Subcutaneous adipose tissue (tissue), 4 donors: ENCODE results near the gene TYRO3. TPM values are rescaled to one million over a fixed set of nuclear protein-coding genes. Genes with fewer than 3 reads are reported as not detected.

Experiments used
- CTCF ChIP-seq: fragments of 450-650 bp; IDR thresholded peaks from one replicate; pipeline ENCODE4 v1.5.1; 2016; ENCODE audit warnings: low read depth, mild to moderate bottlenecking, control low read depth, antibody characterized with exemption, moderate library complexity
- total RNA-seq, 4 donors: library from RNA; depleted of rRNA; stranded (reverse); fragments of >200 nt; gene quantifications; one replicate each; pipeline ENCODE4 v1.1.0, GENCODE V29; 2016

TYRO3 gene
- total RNA-seq, 4 donors from 2014 or later: 29.5 to 72.2 (median 35.8) TPM

DNA sequence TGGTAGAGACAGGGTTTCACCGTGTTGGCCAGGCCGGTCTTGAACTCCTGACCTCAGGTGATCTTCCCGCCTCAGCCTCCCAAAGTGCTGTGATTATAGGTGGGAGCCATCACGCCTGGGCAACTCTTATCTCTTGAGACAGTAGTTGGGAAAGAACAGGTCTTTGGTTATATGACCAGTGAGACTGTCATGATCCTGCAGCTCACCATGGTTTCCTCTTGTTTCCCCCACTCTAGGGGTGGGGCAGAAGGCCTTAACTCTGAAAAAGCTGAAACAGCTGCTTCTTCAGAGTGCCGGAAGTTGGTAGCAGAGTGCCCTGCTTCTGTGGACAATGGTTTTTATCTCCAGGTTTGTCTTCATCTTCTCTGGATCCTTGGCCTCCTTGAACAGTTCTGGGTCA lies 4.7 kb upstream of the TYRO3 start:
- TF ChIP-seq CTCF: no peak

DNA sequence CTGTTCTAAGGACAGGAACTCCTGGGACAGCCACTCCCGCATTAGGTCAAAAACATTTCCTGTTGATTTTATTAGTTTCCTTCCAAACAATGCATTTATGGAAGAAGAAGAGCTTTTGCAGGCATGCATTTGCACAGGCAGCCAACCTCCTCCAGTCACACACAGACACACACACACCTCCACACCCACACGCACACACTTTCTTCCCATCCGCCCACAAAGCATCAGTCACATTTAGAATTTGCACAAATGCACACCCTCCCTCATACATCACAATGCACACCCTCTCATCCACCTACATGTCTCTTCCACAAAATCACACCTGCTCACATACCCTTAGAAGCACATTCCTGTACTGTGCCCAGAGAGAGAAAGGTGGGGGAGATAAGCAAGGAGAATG lies 4.1 kb upstream of the TYRO3 start:
- no peak for TF ChIP-seq CTCF

GRCh38 chr15:41556677-41557076 lies 2.3 kb upstream of the TYRO3 start:
- no peak for TF ChIP-seq CTCF

DNA sequence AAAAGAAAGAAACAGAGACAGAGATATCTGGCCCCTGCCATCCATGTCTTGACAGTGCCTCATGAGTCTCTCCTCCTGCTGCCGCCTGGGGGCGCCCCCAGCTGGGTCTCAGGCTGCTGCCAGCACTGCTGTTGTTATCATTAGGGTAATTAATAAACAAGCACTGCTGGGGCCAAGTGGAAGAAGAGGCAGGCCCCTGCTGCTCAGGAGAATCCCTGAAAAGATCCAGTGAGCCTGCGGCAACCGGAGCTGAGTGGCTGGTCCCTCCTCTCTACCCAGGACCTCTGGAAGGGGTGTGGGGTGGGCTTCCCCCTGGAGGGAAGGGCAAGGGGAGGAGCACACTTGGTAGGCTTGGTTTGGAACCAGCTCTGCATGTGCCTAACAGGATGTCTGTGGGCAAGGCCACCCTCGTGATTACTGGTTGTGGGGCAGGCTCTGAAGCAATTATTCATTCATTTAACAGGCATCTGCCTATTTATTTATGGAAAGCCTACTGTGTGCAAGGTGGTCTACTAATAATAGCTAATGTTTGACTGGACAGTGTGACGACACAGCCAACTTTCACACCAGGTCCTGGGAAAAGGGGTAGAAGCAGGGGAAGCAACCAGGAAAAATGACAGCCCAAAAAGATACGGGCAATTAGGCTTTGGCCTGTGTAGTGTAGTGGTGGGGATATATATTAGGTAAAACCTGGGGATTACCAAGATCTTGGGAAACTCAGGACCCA lies 1.2 kb upstream of the TYRO3 start:
- no peak for TF ChIP-seq CTCF

GRCh38 chr15:41559239-41559782 lies 299 bp downstream of the TYRO3 start:
- no peak for TF ChIP-seq CTCF

- no peak for TF ChIP-seq CTCF
These were observed 1.5 kb downstream of the TYRO3 start for GRCh38 chr15:41560572-41560874.

DNA sequence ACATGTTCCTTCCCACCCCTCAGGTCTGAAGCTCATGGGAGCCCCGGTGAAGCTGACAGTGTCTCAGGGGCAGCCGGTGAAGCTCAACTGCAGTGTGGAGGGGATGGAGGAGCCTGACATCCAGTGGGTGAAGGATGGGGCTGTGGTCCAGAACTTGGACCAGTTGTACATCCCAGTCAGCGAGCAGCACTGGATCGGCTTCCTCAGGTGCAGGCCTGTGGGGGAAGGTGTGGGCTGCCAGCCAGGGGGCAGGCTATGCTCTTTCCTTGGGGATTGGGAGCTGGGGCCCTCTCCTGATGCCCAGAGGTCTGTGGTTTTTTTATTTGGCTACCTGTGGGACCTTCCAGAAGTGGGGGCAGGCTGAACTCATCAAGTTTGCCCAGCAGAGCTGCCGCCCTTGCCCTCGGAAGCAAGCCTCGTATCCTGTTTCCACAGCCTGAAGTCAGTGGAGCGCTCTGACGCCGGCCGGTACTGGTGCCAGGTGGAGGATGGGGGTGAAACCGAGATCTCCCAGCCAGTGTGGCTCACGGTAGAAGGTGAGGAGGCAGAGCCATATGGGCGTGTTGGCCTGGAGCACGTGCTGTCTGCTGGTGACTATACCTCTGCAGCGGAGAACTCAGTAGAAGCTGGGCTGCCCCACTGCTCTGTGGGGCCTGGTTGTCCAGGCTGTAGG lies 2.2 kb downstream of the TYRO3 start:
- no peak for TF ChIP-seq CTCF
